OCI-LY1 (cell line): Measurements from ENCODE around the gene TNS3.

ENCODE experiments used
- H2AFZ ChIP-seq: fragments of 200-600 bp; sonication (generic), shearing (Covaris generic); 2 replicates; pipeline ENCODE4 v1.6.0; 2014; ENCODE audit warnings: antibody characterized with exemption, mild to moderate bottlenecking, low read length
- H3F3A ChIP-seq: fragments of 200-600 bp; sonication (generic), shearing (Covaris generic); 2 replicates; pipeline ENCODE4 v1.6.0; 2014; ENCODE audit warnings: mild to moderate bottlenecking, antibody characterized with exemption, low read length, moderate library complexity; ENCODE audit not compliant: insufficient read depth
- H3K27ac ChIP-seq: fragments of 200-600 bp; sonication (generic); 2 replicates; pipeline ENCODE4 v1.5.1; 2014; ENCODE audit warnings: low read length, mixed run types, mild to moderate bottlenecking, low read depth; ENCODE audit not compliant: poor library complexity, severe bottlenecking
- H3K27me3 ChIP-seq: fragments of 200-600 bp; sonication (generic); 2 replicates; pipeline ENCODE4 v1.6.0; 2014; ENCODE audit warnings: antibody characterized with exemption, mild to moderate bottlenecking, low read length, moderate library complexity; ENCODE audit not compliant: insufficient read depth
- H3K36me3 ChIP-seq: fragments of 200-600 bp; sonication (generic); 2 replicates; pipeline ENCODE4 v1.6.1; 2014; ENCODE audit warnings: mild to moderate bottlenecking, antibody characterized with exemption, low read length, moderate library complexity, mixed read lengths; ENCODE audit not compliant: insufficient read depth
- H3K4me1 ChIP-seq: fragments of 200-600 bp; sonication (generic); 2 replicates; pipeline ENCODE4 v1.5.1; 2014; ENCODE audit warnings: mild to moderate bottlenecking, low read length, moderate library complexity; ENCODE audit not compliant: insufficient read depth, severe bottlenecking
- H3K4me2 ChIP-seq: fragments of 200-600 bp; sonication (generic), shearing (Covaris generic); 2 replicates; pipeline ENCODE4 v1.6.1; 2014; ENCODE audit warnings: low read length
- H3K4me3 ChIP-seq: fragments of 200-600 bp; sonication (generic); 2 replicates; pipeline ENCODE4 v1.5.1; 2014; ENCODE audit warnings: low read length, low read depth, mild to moderate bottlenecking, mixed read lengths; ENCODE audit not compliant: poor library complexity, severe bottlenecking
- H3K79me2 ChIP-seq: fragments of 200-600 bp; shearing (Covaris generic); 2 replicates; pipeline ENCODE4 v1.6.1; 2016; ENCODE audit warnings: mixed run types, low read length, mixed read lengths; ENCODE audit not compliant: insufficient read depth
- H3K9ac ChIP-seq: fragments of 200-600 bp; sonication (generic), shearing (Covaris generic); 2 replicates; pipeline ENCODE4 v1.6.1; 2014; ENCODE audit warnings: mild to moderate bottlenecking, low read length, mixed read lengths
- H3K9me2 ChIP-seq: fragments of 200-600 bp; sonication (generic), shearing (Covaris generic); 2 replicates; pipeline ENCODE4 v1.6.1; 2014; ENCODE audit warnings: low read depth, mild to moderate bottlenecking, low read length, mixed read lengths
- H3K9me3 ChIP-seq: fragments of 200-600 bp; shearing (Covaris generic); 2 replicates; pipeline ENCODE4 v1.6.1; 2014; ENCODE audit warnings: low read length, mixed read lengths
- H4K20me1 ChIP-seq: fragments of 200-600 bp; sonication (generic), shearing (Covaris generic); 2 replicates; pipeline ENCODE4 v1.6.0; 2016; ENCODE audit warnings: mild to moderate bottlenecking, low read length; ENCODE audit not compliant: insufficient read depth
- CTCF ChIP-seq: fragments of 200-600 bp; sonication (generic), shearing (Covaris generic); IDR thresholded peaks from 2 replicates; pipeline ENCODE4 v1.5.1; 2017; ENCODE audit warnings: mild to moderate bottlenecking, antibody characterized with exemption, low read length, moderate library complexity, mixed read lengths
- EZH2 ChIP-seq: fragments of 200-600 bp; sonication (generic), shearing (Covaris generic); IDR thresholded peaks from 2 replicates; pipeline ENCODE4 v1.8.0; 2017; ENCODE audit warnings: borderline replicate concordance, mixed run types, mild to moderate bottlenecking, antibody characterized with exemption, low read length, moderate library complexity, mixed read lengths

TNS3 gene

GRCh38 chr7:47254081-47254977 lies 327.6 kb downstream of the TNS3 start:
- Histone ChIP-seq H3K4me3 (peak overlapping the region; percentile 60), H3K9me3 (peaks cover 8% of the 10 kb centered on the region), H3K9ac (peak overlapping the region; percentile 46), H3K9me2 (no peaks in the 10 kb centered on the region), H2AFZ (0 out of 2 replicates have a peak overlapping the region, but pooled peaks have one; percentile 4), H3K79me2 (no peaks in the 10 kb centered on the region), H3K4me1 (peaks cover 16% of the 10 kb centered on the region), H4K20me1 (no peaks in the 10 kb centered on the region), H3F3A (no peaks in the 10 kb centered on the region), H3K27ac (no peak overlapping the region), H3K27me3 (peaks cover 6% of the 10 kb centered on the region; the same call in 1 of the 2 replicates), H3K4me2 (peak overlapping the region; percentile 76), H3K36me3 (no peaks in the 10 kb centered on the region; the same call in 1 of the 2 replicates)
- no peak for TF ChIP-seq EZH2
- peak; percentile 99 for TF ChIP-seq CTCF

GRCh38 chr7:47253650-47254080 lies 328.2 kb downstream of the TNS3 start:
- TF ChIP-seq CTCF = no peak
- no peak for TF ChIP-seq EZH2
- H3K27ac ChIP-seq = no peak overlapping the region
- H3K9me3 ChIP-seq = peaks cover 8% of the 10 kb centered on the region
- H3K36me3 ChIP-seq = no peaks in the 10 kb centered on the region; the same call in 1 of the 2 replicates
- no peak overlapping the region for H2AFZ ChIP-seq
- peaks cover 16% of the 10 kb centered on the region for H3K4me1 ChIP-seq
- no peaks in the 10 kb centered on the region for H4K20me1 ChIP-seq
- no peaks in the 10 kb centered on the region for H3K9me2 ChIP-seq
- peaks cover 6% of the 10 kb centered on the region; the same call in 1 of the 2 replicates for H3K27me3 ChIP-seq
- H3F3A ChIP-seq = no peaks in the 10 kb centered on the region
- no peaks in the 10 kb centered on the region for H3K79me2 ChIP-seq
- H3K4me2 ChIP-seq = peak overlapping the region; percentile 76
- peak overlapping the region; percentile 60 for H3K4me3 ChIP-seq
- peak overlapping the region; percentile 41; the same call in 1 of the 2 replicates for H3K9ac ChIP-seq

GRCh38 chr7:47252675-47253074 lies 329.2 kb downstream of the TNS3 start:
- H4K20me1 ChIP-seq = no peaks in the 10 kb centered on the region
- peaks cover 16% of the 10 kb centered on the region for H3K4me1 ChIP-seq
- H2AFZ ChIP-seq = no peak overlapping the region
- no peaks in the 10 kb centered on the region for H3K9me2 ChIP-seq
- no peak overlapping the region for H3K4me3 ChIP-seq
- peaks cover 6% of the 10 kb centered on the region; the same call in 1 of the 2 replicates for H3K27me3 ChIP-seq
- TF ChIP-seq CTCF (no peak), EZH2 (no peak)
- H3K4me2 ChIP-seq = no peak overlapping the region
- no peak overlapping the region for H3K27ac ChIP-seq
- no peaks in the 10 kb centered on the region for H3F3A ChIP-seq
- no peak overlapping the region for H3K9ac ChIP-seq
- H3K9me3 ChIP-seq = peaks cover 8% of the 10 kb centered on the region
- no peaks in the 10 kb centered on the region; the same call in 1 of the 2 replicates for H3K36me3 ChIP-seq
- no peaks in the 10 kb centered on the region for H3K79me2 ChIP-seq
